GM18508 (cell line): ENCODE results near the gene ZMYND11.

Experiments
- ATAC-seq: cut with Tn5 transposase; IDR thresholded peaks from one replicate; pipeline ENCODE4 v1.9.1; 2021; ENCODE audit warnings: moderate number of reproducible peaks; ENCODE audit not compliant: insufficient read depth, unreplicated experiment

Gene ZMYND11

GRCh38 chr10:190216-190615 lies 55.0 kb downstream of the ZMYND11 start:
- no peak for ATAC-seq

- ATAC-seq: no peak
Measured at GRCh38 chr10:191703-192518, 56.7 kb downstream of the ZMYND11 start.

DNA sequence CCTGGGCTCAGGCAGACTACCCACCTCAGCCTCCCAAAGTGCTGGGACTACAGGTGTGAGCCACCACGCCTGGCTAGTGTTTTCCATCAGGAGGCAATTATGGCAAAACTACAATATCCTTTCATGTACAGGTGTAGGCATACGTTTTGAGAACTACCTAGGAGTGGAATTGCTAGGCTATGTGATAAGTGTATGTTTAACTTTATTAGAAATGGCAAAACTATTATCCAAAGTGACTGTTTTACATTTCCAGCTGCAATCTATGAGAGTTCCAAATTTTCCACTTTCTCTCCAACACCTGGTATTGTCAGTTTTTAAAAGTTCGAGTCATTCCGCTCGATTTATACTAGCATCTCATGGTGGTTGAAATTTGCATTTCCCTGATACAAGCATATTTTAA lies 59.0 kb downstream of the ZMYND11 start:
- ATAC-seq: no peak

- ATAC-seq: no peak
Measured at GRCh38 chr10:200405-200804, 65.2 kb downstream of the ZMYND11 start.

DNA sequence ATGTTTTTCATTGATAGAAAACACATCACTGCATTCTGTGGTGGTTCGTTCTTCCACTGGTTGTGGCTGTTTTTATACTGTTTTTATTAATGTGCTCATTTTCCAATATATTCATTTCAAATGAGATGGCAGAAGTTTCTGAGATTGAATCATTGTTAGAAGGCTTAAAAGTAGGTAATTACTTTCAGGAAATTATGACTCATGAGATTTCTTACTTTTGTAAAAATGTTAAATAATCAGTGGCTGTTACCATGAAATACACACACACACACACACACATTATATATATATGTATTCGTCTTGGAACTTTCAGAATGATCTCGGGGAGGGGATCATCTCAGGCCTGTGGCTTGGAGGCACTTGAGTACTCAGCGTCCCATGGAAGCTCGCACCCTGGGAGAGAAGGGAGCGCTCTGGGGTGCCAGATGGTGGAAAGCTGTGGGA lies 66.1 kb downstream of the ZMYND11 start:
- ATAC-seq: no peak

DNA sequence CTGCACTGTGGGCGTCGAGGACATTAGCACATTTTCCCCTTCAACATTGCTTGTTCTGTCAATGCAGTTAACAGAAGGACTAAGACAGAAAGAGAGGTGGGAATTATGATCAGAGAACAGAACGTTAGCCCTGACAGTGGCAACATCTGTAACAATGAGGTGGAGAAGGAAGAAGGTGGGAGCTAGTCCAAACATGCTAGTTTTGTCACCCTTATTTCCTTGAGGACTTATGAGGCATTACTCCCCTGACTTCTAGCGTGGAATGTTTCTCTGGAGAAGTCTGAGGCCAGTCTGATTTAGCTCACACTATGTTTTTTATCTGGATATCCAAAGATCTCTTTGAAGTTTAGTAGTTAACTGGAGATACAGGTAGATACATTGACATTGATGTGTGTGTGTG lies 73.4 kb downstream of the ZMYND11 start:
- ATAC-seq: no peak

DNA sequence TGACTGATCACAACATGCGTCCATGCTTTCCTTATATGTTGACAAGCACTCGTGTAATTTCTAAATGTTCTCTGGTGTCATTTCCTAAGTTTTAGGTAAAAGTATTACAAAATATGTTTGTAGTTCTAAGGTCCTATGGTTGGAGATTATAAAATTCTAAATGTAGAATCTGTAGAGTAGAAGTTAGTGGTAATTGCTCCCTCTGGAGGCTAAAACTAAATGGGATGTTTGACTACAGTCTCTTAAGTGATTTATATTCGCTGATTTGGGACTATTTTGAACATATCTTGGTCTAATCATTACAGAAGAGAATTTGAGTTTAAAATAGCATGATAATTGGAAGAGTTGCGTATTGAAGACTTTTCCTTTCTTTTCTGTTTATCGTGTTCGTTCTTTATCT lies 74.1 kb downstream of the ZMYND11 start:
- ATAC-seq: no peak

GRCh38 chr10:210297-210696 lies 75.0 kb downstream of the ZMYND11 start:
- ATAC-seq: no peak

DNA sequence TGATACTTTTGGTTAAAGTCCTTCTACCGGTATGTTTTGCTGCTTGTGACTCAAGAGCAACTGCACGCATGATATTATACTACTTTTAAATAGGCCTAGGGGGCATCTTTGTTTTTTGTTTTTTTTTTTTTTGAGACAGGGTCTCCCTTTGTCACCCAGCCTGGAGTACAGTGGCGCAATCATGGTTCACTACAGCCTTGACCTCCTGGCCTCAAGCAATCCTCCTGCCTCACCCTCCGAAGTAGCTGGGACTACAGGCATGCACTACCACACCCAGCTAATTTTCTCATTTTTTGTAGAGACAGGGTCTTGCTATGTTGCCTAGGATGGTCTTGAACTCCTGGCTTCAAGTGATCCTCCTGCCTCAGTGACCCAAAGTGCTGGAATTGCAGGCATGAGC lies 80.2 kb downstream of the ZMYND11 start:
- no peak for ATAC-seq

GRCh38 chr10:218798-219197 lies 83.5 kb downstream of the ZMYND11 start:
- ATAC-seq: no peak

GRCh38 chr10:219731-220472 lies 84.6 kb downstream of the ZMYND11 start:
- ATAC-seq: no peak

- ATAC-seq: no peak
Measured at GRCh38 chr10:224571-224970, 89.3 kb downstream of the ZMYND11 start.

GRCh38 chr10:226018-226417 lies 90.8 kb downstream of the ZMYND11 start:
- ATAC-seq: no peak

DNA sequence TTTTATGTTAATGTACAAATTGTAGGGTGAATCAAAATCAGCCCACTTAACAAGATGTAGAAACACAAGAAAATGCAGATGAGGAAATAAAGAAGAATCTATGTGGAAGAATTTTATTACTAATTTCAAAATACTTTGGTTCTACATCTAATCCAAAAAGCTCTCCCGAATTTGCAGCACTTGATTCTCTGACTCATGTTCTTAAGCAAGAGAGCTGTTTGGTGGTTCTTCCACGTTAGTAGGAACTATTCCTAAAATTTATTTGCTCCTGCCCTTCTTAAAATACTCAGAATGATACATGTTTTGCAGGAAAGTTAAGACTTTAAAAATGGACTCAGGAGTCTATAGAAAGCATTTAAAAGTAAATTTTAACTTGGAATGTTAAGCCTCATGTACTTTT lies 91.8 kb downstream of the ZMYND11 start:
- no peak for ATAC-seq

- no peak for ATAC-seq
Measured at GRCh38 chr10:228366-228765, 93.1 kb downstream of the ZMYND11 start.

GRCh38 chr10:230758-231157 lies 95.5 kb downstream of the ZMYND11 start:
- ATAC-seq: no peak

DNA sequence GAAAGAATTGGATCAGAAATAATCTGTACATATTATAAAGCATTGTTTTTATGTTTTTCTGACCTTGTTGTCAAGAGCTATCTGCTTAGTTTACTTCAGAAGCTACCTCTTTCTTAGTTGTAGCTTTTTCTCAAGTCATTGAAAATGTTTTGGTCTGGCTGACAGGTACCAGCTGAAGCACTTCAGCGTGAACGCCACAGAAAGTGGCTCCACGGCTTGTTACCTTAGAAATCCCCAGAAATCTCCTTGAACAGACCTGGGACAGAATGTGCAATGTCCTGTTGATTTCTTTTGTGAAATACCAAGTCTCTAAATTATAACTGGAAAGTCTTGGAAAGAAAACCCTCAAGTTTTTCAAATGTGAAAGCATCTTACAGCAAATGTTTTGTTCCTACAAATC lies 96.8 kb downstream of the ZMYND11 start:
- ATAC-seq: no peak

DNA sequence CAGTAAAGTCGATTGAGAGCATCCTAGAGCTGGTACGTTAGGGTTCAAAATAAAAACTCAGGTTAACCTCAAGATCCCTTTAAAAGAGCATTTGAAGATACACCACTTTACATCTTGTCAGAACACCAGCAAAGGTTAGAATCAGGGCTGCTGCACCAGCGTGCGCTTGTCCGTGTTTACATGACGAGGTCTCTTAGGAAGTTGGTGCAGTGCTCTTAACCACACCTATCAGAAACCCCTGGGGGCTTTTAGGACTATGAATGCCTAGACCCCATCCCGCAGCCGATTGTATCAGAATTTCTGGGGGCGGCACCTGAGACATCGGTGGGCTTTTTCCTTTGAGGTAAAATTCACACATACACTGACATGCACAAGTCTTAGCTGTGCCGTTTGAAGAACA lies 97.6 kb downstream of the ZMYND11 start:
- ATAC-seq: no peak

- ATAC-seq: no peak
Measured at GRCh38 chr10:234708-235406, 99.6 kb downstream of the ZMYND11 start.

DNA sequence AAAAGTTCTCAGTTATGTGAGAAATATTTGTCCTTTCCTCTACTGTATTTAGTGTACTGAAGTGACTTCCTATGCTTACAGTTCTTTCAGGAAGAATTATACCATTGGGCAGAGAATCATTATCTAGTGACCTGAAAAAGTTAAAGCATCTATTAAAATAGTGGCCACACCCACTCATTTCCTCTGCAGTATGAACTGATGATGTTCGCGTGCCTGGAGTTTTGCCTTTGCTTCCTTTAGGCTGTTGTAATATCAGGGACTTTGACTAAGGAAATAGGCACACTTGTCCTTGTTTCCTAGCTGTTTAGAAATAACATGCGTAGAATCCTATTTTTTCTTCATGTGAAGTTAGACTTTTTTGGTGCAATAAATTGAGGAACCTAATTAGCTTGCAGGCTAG lies 100.7 kb downstream of the ZMYND11 start:
- no peak for ATAC-seq

DNA sequence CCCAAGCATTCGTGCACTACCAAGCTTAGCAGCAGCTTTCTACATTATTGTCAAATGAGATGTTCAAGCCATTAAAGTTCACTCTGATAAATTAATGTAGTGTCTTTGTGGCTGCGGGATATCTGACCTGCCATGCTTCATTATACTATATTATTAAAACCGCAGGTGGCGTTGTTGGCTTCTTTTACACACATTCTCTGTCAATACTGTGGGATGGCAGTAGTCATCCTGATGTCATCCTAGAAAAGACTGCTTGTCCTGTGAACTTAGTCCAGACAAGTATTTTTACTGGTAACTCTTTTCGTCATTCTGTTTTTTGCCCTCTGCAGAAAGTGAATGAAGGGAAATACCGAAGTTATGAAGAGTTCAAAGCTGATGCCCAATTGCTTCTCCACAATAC lies 103.9 kb downstream of the ZMYND11 start:
- no peak for ATAC-seq
